ENCODE measurements around the gene LMO7. TPM values are rescaled to one million over a fixed set of nuclear protein-coding genes. Genes with fewer than 3 reads are reported as not detected.

Gene LMO7
- total and polyA plus RNA-seq, 11 donors: 195 to 573 (median 425) TPM

- intact Hi-C loops (cut with DNase I): no loop called here
- 50 to 64% (median 61%) methylated on average over 6 of the region's 6 CpGs for WGBS, 4 donors
- Histone ChIP-seq H3K27me3 (no peaks in the 10 kb centered on the region), H3K4me3 (no peak overlapping the region), H3K27ac (no peak overlapping the region), H3K36me3 (peaks cover 0 to 98% (median 45%) of the 10 kb centered on the region in 9 donors), H3K9me3 (peaks cover 0 to 5% (median 0%) of the 10 kb centered on the region in 12 donors), H3K4me1 (peaks cover 0 to 12% (median 0%) of the 10 kb centered on the region in 12 donors)
- no peak for DNase-seq
- peak in 1 of 4 donors; percentile 34 for ATAC-seq
- no peak for TF ChIP-seq CTCF (IDR thresholded peaks at IDR 0.05)
- TF ChIP-seq POLR2A (IDR thresholded peaks at IDR 0.05): no peak
Observed at GRCh38 chr13:75838366-75839005, 202.4 kb downstream of the LMO7 start.

GRCh38 chr13:75839406-75839805, 203.3 kb downstream of the LMO7 start:
- no peak for ATAC-seq
- intact Hi-C loops (cut with DNase I): no loop called here
- TF ChIP-seq POLR2A (IDR thresholded peaks at IDR 0.05): no peak
- TF ChIP-seq CTCF (IDR thresholded peaks at IDR 0.05): no peak
- no peak overlapping the region for H3K27ac ChIP-seq
- 71 to 86% (median 77%) methylated on average over 2 of the region's 2 CpGs for WGBS, 4 donors
- peaks cover 0 to 8% (median 0%) of the 10 kb centered on the region in 12 donors for H3K4me1 ChIP-seq
- no peak overlapping the region for H3K4me3 ChIP-seq
- H3K27me3 ChIP-seq: no peaks in the 10 kb centered on the region
- peaks cover 0 to 99% (median 41%) of the 10 kb centered on the region in 9 donors for H3K36me3 ChIP-seq
- H3K9me3 ChIP-seq: peaks cover 0 to 5% (median 0%) of the 10 kb centered on the region in 12 donors
- no peak for DNase-seq

- peak in 1 of 4 donors; percentile 20 for ATAC-seq
- H3K4me3 ChIP-seq: no peak overlapping the region
- peaks cover 0 to 99% (median 38%) of the 10 kb centered on the region in 9 donors for H3K36me3 ChIP-seq
- DNase-seq: no peak
- peaks cover 0 to 11% (median 0%) of the 10 kb centered on the region in 12 donors for H3K4me1 ChIP-seq
- WGBS, 4 donors: 87 to 94% (median 93%) methylated on average over 5 of the region's 5 CpGs
- no peak overlapping the region for H3K27ac ChIP-seq
- H3K9me3 ChIP-seq: peaks cover 0 to 5% (median 0%) of the 10 kb centered on the region in 12 donors
- TF ChIP-seq CTCF (IDR thresholded peaks at IDR 0.05) (no peak), POLR2A (IDR thresholded peaks at IDR 0.05) (no peak)
- H3K27me3 ChIP-seq: no peaks in the 10 kb centered on the region
- intact Hi-C loops (cut with DNase I): loop anchor here in 2 of 10 donors (10.0 kb wide), 2 partner anchors 137 to 147 kb away; no protein-coding TSS in a partner anchor
Observed at GRCh38 chr13:75841905-75842304, 205.8 kb downstream of the LMO7 start.

GRCh38 chr13:75843074-75843473, 206.9 kb downstream of the LMO7 start:
- H3K27ac ChIP-seq: no peak overlapping the region
- H3K4me3 ChIP-seq: no peak overlapping the region
- peaks cover 0 to 99% (median 38%) of the 10 kb centered on the region in 9 donors for H3K36me3 ChIP-seq
- peaks cover 0 to 12% (median 0%) of the 10 kb centered on the region in 12 donors for H3K4me1 ChIP-seq
- ATAC-seq: peak; percentile 50 to 57 (median 54)
- H3K9me3 ChIP-seq: peaks cover 0 to 5% (median 0%) of the 10 kb centered on the region in 12 donors
- peak in 1 of 5 donors; percentile 48 for DNase-seq
- intact Hi-C loops (cut with DNase I): loop anchor here in 3 of 10 donors (1.0 to 10.0 kb wide), 3 partner anchors 18 to 148 kb away; no protein-coding TSS in a partner anchor
- TF ChIP-seq CTCF (IDR thresholded peaks at IDR 0.05): no peak
- TF ChIP-seq POLR2A (IDR thresholded peaks at IDR 0.05): no peak
- WGBS, 4 donors: 72 to 80% (median 79%) methylated on average over 6 of the region's 6 CpGs
- no peaks in the 10 kb centered on the region for H3K27me3 ChIP-seq
